ENCODE results near the gene GBX2.

Gene GBX2

DNA sequence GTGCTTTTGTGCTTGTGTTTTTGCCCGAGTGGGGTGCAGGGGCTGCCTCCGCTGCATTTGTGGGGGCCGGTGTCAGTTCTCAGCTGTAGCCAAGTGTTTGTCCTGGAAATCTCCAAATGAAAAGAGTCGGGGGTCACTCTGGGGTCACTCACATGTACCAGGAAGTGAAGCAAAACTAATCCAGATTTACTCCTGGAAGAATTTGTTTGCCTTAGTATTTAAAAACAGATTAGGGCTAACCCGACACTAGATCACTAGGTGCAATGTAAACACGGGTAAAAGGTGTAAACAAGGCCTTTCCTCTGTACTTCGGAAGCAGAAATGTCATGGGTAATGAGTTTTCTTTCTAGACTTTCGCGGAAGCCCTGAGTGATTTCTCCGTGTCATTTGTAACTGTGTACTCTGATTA lies 50.3 kb downstream of the GBX2 start:
- DNase-seq (ENCODE audit: low spot score): no peak

DNA sequence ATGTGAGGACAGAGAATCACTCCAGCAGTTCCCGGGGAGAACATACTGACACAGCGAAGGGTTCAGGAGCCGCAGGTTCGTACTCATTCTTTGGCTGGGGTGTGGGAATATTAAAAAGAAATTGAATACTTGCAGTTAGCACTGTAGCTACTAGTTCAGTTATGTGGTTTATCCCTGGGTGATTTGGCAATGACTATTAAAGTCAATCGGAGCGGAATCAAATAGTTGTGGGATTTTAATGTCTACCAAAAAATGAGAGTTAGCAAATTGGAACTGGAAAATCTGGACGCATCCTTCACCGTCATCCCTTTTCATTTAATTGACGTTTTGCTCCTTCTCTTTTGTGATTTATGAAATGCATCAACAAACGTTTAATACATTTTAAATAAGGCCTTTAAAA lies 50.8 kb downstream of the GBX2 start:
- no peak for DNase-seq (ENCODE audit: low spot score)
